ENCODE data around the gene CDH6.

Gene CDH6

GRCh38 chr5:31161781-31162181 is 31.7 kb upstream of the CDH6 start:
- DNase-seq (ENCODE audit: low read depth, low spot score) = peak; percentile 70
- Histone ChIP-seq H3K4me1 (ENCODE audit: insufficient read depth, insufficient read length) (no peaks in the 10 kb centered on the region), H3K9ac (ENCODE audit: insufficient read length, low read depth) (no peak overlapping the region), H3K9me3 (ENCODE audit: insufficient read depth, low read length) (no peaks in the 10 kb centered on the region), H3K4me3 (ENCODE audit: insufficient read length, low read depth) (no peak overlapping the region), H3K27me3 (ENCODE audit: insufficient read depth, insufficient read length) (no peaks in the 10 kb centered on the region), H3K36me3 (ENCODE audit: insufficient read depth, insufficient read length, low read length) (no peaks in the 10 kb centered on the region)
- no peak for TF ChIP-seq ZNF274 (IDR thresholded peaks at IDR 0.05; ENCODE audit: low read depth, low read length)
- TF ChIP-seq YY1 (IDR thresholded peaks at IDR 0.05; ENCODE audit: insufficient read depth, insufficient read length) = no peak
- TF ChIP-seq SUZ12 (IDR thresholded peaks at IDR 0.05; ENCODE audit: extremely low read depth, insufficient read depth, insufficient read length) = no peak

DNA sequence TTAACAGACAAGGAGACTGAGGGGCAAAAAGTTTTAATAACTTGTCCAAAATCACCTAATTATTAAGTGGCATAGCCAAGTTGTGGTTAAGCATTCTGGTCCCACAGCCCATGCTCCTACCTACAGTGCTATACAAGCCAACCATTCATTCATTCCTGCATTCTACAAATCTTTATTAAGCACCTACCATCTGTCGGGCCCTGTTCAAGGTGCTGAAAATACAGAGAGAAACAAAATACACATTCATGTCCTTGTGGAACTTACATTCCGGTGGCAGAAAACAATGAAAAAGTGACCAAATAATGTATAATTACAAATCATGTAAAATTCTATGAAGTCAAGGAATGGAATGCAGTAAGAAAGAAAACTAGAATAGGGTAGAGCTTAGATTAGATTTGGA is 27.8 kb upstream of the CDH6 start:
- Histone ChIP-seq H3K36me3 (ENCODE audit: insufficient read depth, insufficient read length, low read length) (no peaks in the 10 kb centered on the region), H3K4me1 (ENCODE audit: insufficient read depth, insufficient read length) (no peaks in the 10 kb centered on the region), H3K27me3 (ENCODE audit: insufficient read depth, insufficient read length) (no peaks in the 10 kb centered on the region), H3K9me3 (ENCODE audit: insufficient read depth, low read length) (no peaks in the 10 kb centered on the region), H3K9ac (ENCODE audit: insufficient read length, low read depth) (no peak overlapping the region), H3K4me3 (ENCODE audit: insufficient read length, low read depth) (no peak overlapping the region)
- no peak for TF ChIP-seq YY1 (IDR thresholded peaks at IDR 0.05; ENCODE audit: insufficient read depth, insufficient read length)
- no peak for TF ChIP-seq SUZ12 (IDR thresholded peaks at IDR 0.05; ENCODE audit: extremely low read depth, insufficient read depth, insufficient read length)
- no peak for TF ChIP-seq ZNF274 (IDR thresholded peaks at IDR 0.05; ENCODE audit: low read depth, low read length)
- DNase-seq (ENCODE audit: low read depth, low spot score) = no peak

DNA sequence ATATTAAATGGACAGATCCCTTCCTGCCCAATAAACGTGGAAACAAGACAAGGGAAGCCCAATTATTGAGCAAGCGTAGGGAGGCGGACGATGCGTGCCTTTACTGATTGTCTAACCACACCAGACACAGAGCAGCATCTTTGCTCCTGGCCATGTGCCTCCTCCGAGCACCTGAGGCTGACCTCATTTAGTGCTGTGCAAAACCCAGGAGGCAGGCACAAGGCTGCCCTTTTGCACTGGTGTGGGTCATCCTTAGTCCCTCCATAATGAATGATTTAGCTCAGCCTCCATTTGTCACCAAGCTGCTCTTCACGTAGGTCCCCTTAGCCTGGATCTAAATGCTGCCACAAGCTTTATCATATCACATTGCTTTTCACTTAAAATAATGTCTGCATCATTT is 24.1 kb upstream of the CDH6 start:
- no peak for TF ChIP-seq SUZ12 (IDR thresholded peaks at IDR 0.05; ENCODE audit: extremely low read depth, insufficient read depth, insufficient read length)
- no peak for TF ChIP-seq ZNF274 (IDR thresholded peaks at IDR 0.05; ENCODE audit: low read depth, low read length)
- no peak for TF ChIP-seq YY1 (IDR thresholded peaks at IDR 0.05; ENCODE audit: insufficient read depth, insufficient read length)
- no peak for DNase-seq (ENCODE audit: low read depth, low spot score)
- H3K9me3 ChIP-seq (ENCODE audit: insufficient read depth, low read length) = no peaks in the 10 kb centered on the region

GRCh38 chr5:31172881-31173280 is 20.6 kb upstream of the CDH6 start:
- no peak for TF ChIP-seq SUZ12 (IDR thresholded peaks at IDR 0.05; ENCODE audit: extremely low read depth, insufficient read depth, insufficient read length)
- Histone ChIP-seq H3K4me1 (ENCODE audit: insufficient read depth, insufficient read length) (no peaks in the 10 kb centered on the region), H3K9ac (ENCODE audit: insufficient read length, low read depth) (no peak overlapping the region), H3K36me3 (ENCODE audit: insufficient read depth, insufficient read length, low read length) (no peaks in the 10 kb centered on the region), H3K27me3 (ENCODE audit: insufficient read depth, insufficient read length) (no peaks in the 10 kb centered on the region), H3K9me3 (ENCODE audit: insufficient read depth, low read length) (no peaks in the 10 kb centered on the region), H3K4me3 (ENCODE audit: insufficient read length, low read depth) (no peak overlapping the region)
- no peak for DNase-seq (ENCODE audit: low read depth, low spot score)

More for the DNA sequence above, 24.1 kb upstream of the CDH6 start:
- Histone ChIP-seq H3K4me3 (ENCODE audit: insufficient read length, low read depth) (no peak overlapping the region), H3K9ac (ENCODE audit: insufficient read length, low read depth) (no peak overlapping the region), H3K4me1 (ENCODE audit: insufficient read depth, insufficient read length) (no peaks in the 10 kb centered on the region), H3K36me3 (ENCODE audit: insufficient read depth, insufficient read length, low read length) (no peaks in the 10 kb centered on the region), H3K27me3 (ENCODE audit: insufficient read depth, insufficient read length) (no peaks in the 10 kb centered on the region)

GRCh38 chr5:31173614-31174013 is 19.9 kb upstream of the CDH6 start:
- DNase-seq (ENCODE audit: low read depth, low spot score) = no peak
- Histone ChIP-seq H3K4me3 (ENCODE audit: insufficient read length, low read depth) (no peak overlapping the region), H3K27me3 (ENCODE audit: insufficient read depth, insufficient read length) (no peaks in the 10 kb centered on the region), H3K9me3 (ENCODE audit: insufficient read depth, low read length) (no peaks in the 10 kb centered on the region), H3K4me1 (ENCODE audit: insufficient read depth, insufficient read length) (no peaks in the 10 kb centered on the region), H3K9ac (ENCODE audit: insufficient read length, low read depth) (no peak overlapping the region), H3K36me3 (ENCODE audit: insufficient read depth, insufficient read length, low read length) (no peaks in the 10 kb centered on the region)
- TF ChIP-seq SUZ12 (IDR thresholded peaks at IDR 0.05; ENCODE audit: extremely low read depth, insufficient read depth, insufficient read length) = no peak
- TF ChIP-seq YY1 (IDR thresholded peaks at IDR 0.05; ENCODE audit: insufficient read depth, insufficient read length) = no peak
- TF ChIP-seq ZNF274 (IDR thresholded peaks at IDR 0.05; ENCODE audit: low read depth, low read length) = no peak

GRCh38 chr5:31181376-31181987 is 12.0 kb upstream of the CDH6 start:
- no peak overlapping the region for H3K9ac ChIP-seq (ENCODE audit: insufficient read length, low read depth)
- H3K9me3 ChIP-seq (ENCODE audit: insufficient read depth, low read length) = no peaks in the 10 kb centered on the region
- no peaks in the 10 kb centered on the region for H3K27me3 ChIP-seq (ENCODE audit: insufficient read depth, insufficient read length)
- no peaks in the 10 kb centered on the region for H3K36me3 ChIP-seq (ENCODE audit: insufficient read depth, insufficient read length, low read length)
- no peak overlapping the region for H3K4me3 ChIP-seq (ENCODE audit: insufficient read length, low read depth)
- no peak for DNase-seq (ENCODE audit: low read depth, low spot score)
- TF ChIP-seq SUZ12 (IDR thresholded peaks at IDR 0.05; ENCODE audit: extremely low read depth, insufficient read depth, insufficient read length) = no peak
- TF ChIP-seq ZNF274 (IDR thresholded peaks at IDR 0.05; ENCODE audit: low read depth, low read length) = no peak
- no peak for TF ChIP-seq YY1 (IDR thresholded peaks at IDR 0.05; ENCODE audit: insufficient read depth, insufficient read length)
- no peaks in the 10 kb centered on the region for H3K4me1 ChIP-seq (ENCODE audit: insufficient read depth, insufficient read length)

- TF ChIP-seq SUZ12 (IDR thresholded peaks at IDR 0.05; ENCODE audit: extremely low read depth, insufficient read depth, insufficient read length) (no peak), YY1 (IDR thresholded peaks at IDR 0.05; ENCODE audit: insufficient read depth, insufficient read length) (no peak)
- no peaks in the 10 kb centered on the region for H3K27me3 ChIP-seq (ENCODE audit: insufficient read depth, insufficient read length)
- no peaks in the 10 kb centered on the region for H3K9me3 ChIP-seq (ENCODE audit: insufficient read depth, low read length)
- no peaks in the 10 kb centered on the region for H3K4me1 ChIP-seq (ENCODE audit: insufficient read depth, insufficient read length)
- DNase-seq (ENCODE audit: low read depth, low spot score) = no peak
- H3K36me3 ChIP-seq (ENCODE audit: insufficient read depth, insufficient read length, low read length) = no peaks in the 10 kb centered on the region
- no peak overlapping the region for H3K4me3 ChIP-seq (ENCODE audit: insufficient read length, low read depth)
- no peak overlapping the region for H3K9ac ChIP-seq (ENCODE audit: insufficient read length, low read depth)
Observed at GRCh38 chr5:31182136-31182535, 11.3 kb upstream of the CDH6 start.

Data from NT2/D1 (cell line).